HCT116 (cell line): Measurements from ENCODE around the gene CCND1. TPM values are rescaled to one million over a fixed set of nuclear protein-coding genes. Genes with fewer than 3 reads are reported as not detected.

Experiments
- ATAC-seq: fragments of 200-7000 bp; cut with Tn5 transposase; 2 replicates; pipeline ENCODE4 v1.9.1; 2020; ENCODE audit warnings: mild to moderate bottlenecking, moderate library complexity
- BruUV-seq: library from RNA; stranded (reverse); fragments of 400-500 nt; replicated peaks from 2 replicates; lab custom pipeline; 2021; lab: Mats Ljungman, UMichigan
- CTCF ChIA-PET: fragments of 300-600 bp; sonication (Branson Sonifier 250); formaldehyde crosslinking; loops from one replicate; lab custom pipeline; 2021; ENCODE audit warnings: antibody characterized with exemption; lab: Charles Lee
- POLR2A ChIA-PET: fragments of 300-600, 350-600 bp; sonication (Branson Sonifier 250); formaldehyde crosslinking; loops from one replicate; lab custom pipeline; 2021; ENCODE audit warnings: antibody characterized with exemption; lab: Charles Lee
- RAD21 ChIA-PET, 2 experiments: fragments of 300-600 bp; sonication (Branson Sonifier 250); formaldehyde crosslinking; loops; one replicate each; lab custom pipeline; 2023; ENCODE audit warnings: low total read pairs in 2 of 2; ENCODE audit not compliant: uncharacterized antibody in 2 of 2, unreplicated experiment in 2 of 2, low non-redundant PET in 1 of 2; lab: Charles Lee
- DNase-seq: peaks from one replicate; pipeline ENCODE4 v3.0.0-alpha.2; 2010; ENCODE audit warnings: low read depth, low spot score
- H2AFZ ChIP-seq: fragments of 200-600 bp; shearing (Covaris generic), sonication (generic); 2 replicates; pipeline ENCODE4 v1.6.1; 2017; ENCODE audit warnings: low read depth, mixed run types, mixed read lengths, antibody characterized with exemption, low read length; ENCODE audit not compliant: poor library complexity, severe bottlenecking
- H3K27ac ChIP-seq: 2 replicates; pipeline ENCODE4 v1.5.1; 2012; ENCODE audit warnings: low read depth, low read length
- H3K27me3 ChIP-seq: fragments of 200-600 bp; sonication (generic); 2 replicates; pipeline ENCODE4 v1.6.1; 2016; ENCODE audit warnings: mixed run types, low read length, mixed read lengths; ENCODE audit not compliant: insufficient read depth
- H3K36me3 ChIP-seq, 2 experiments: fragments of 200-500 bp in 1 of 2; fragments of 200-600 bp in 1 of 2; sonication (Bioruptor generic) in 1 of 2; sonication (generic) in 1 of 2; 2 replicates each; pipeline versions ENCODE4 v1.5.1 to v1.6.1; 2014 to 2016; ENCODE audit warnings: low read length in 2 of 2, inconsistent platforms in 1 of 2, mixed read lengths in 1 of 2, mixed run types in 1 of 2; ENCODE audit not compliant: insufficient read depth in 2 of 2, control insufficient read depth in 1 of 2
- H3K4me1 ChIP-seq, 2 experiments: fragments of 200-600 bp in 1 of 2; sonication (generic) in 1 of 2; 2 replicates each; pipeline versions ENCODE4 v1.5.1 to v1.6.1; 2012 to 2017; ENCODE audit warnings: low read length in 2 of 2, inconsistent platforms in 1 of 2, mild to moderate bottlenecking in 1 of 2, mixed read lengths in 1 of 2, mixed run types in 1 of 2, moderate library complexity in 1 of 2; ENCODE audit not compliant: insufficient read depth in 2 of 2, control insufficient read depth in 1 of 2
- H3K4me2 ChIP-seq: fragments of 200-600 bp; sonication (generic); 2 replicates; pipeline ENCODE4 v1.6.1; 2017; ENCODE audit warnings: mixed run types, low read length, mixed read lengths
- H3K4me3 ChIP-seq, 2 experiments: fragments of 200-600 bp in 1 of 2; sonication (generic) in 1 of 2; replicated peaks in 1 of 2; 2 replicates each; pipeline ENCODE4 v1.5.1; 2011 to 2016; ENCODE audit warnings: low read length in 2 of 2, control low read depth in 1 of 2, low read depth in 1 of 2, mild to moderate bottlenecking in 1 of 2, mixed read lengths in 1 of 2, mixed run types in 1 of 2
- H3K79me2 ChIP-seq: fragments of 200-600 bp; sonication (generic); 2 replicates; pipeline ENCODE4 v1.6.1; 2017; ENCODE audit warnings: mild to moderate bottlenecking, mixed run types, low read length, moderate library complexity, mixed read lengths; ENCODE audit not compliant: insufficient read depth
- H3K9ac ChIP-seq: fragments of 200-600 bp; sonication (generic); 2 replicates; pipeline ENCODE4 v1.6.1; 2016; ENCODE audit warnings: low read length, mixed read lengths
- H3K9me2 ChIP-seq: fragments of 200-600 bp; sonication (generic), shearing (Covaris generic); 2 replicates; pipeline ENCODE4 v1.6.1; 2017; ENCODE audit warnings: mixed run types, mild to moderate bottlenecking, moderate library complexity; ENCODE audit not compliant: insufficient read depth
- H3K9me3 ChIP-seq, 2 experiments: fragments of 200-500 bp in 1 of 2; fragments of 200-600 bp in 1 of 2; sonication (Bioruptor generic) in 1 of 2; sonication (generic) in 1 of 2; 2 replicates each; pipeline ENCODE4 v1.6.1; 2014 to 2017; ENCODE audit warnings: low read length in 2 of 2, mixed read lengths in 2 of 2, inconsistent platforms in 1 of 2, low read depth in 1 of 2, mild to moderate bottlenecking in 1 of 2, mixed run types in 1 of 2, moderate library complexity in 1 of 2; ENCODE audit not compliant: control insufficient read depth in 1 of 2, insufficient read depth in 1 of 2
- H4K20me1 ChIP-seq: fragments of 200-600 bp; sonication (generic), shearing (Covaris generic); 2 replicates; pipeline ENCODE4 v1.6.1; 2017; ENCODE audit warnings: mixed run types, mild to moderate bottlenecking, moderate library complexity; ENCODE audit not compliant: insufficient read depth
- CEBPB ChIP-seq: IDR thresholded peaks from 2 replicates; pipeline ENCODE4 v1.6.1; 2012; ENCODE audit warnings: low read depth
- ELF1 ChIP-seq: IDR thresholded peaks from 2 replicates; pipeline ENCODE4 v1.6.1; 2012; ENCODE audit warnings: low read depth, borderline replicate concordance
- EZH2phosphoT487 ChIP-seq: fragments of 200-600 bp; IDR thresholded peaks from 2 replicates; pipeline ENCODE4 v1.6.1; 2018; ENCODE audit warnings: antibody characterized with exemption, borderline replicate concordance
- JUND ChIP-seq: IDR thresholded peaks from 2 replicates; pipeline ENCODE4 v1.6.1; 2012
- POLR2A ChIP-seq: IDR thresholded peaks from 2 replicates; pipeline ENCODE4 v1.7.0; 2011; ENCODE audit warnings: borderline replicate concordance; ENCODE audit not compliant: insufficient read depth, insufficient read length; ENCODE audit errors: extremely low read depth
- YY1 ChIP-seq: IDR thresholded peaks from 2 replicates; pipeline ENCODE4 v1.6.1; 2011; ENCODE audit warnings: low read length, low read depth, moderate library complexity, mild to moderate bottlenecking; ENCODE audit not compliant: insufficient replicate concordance; ENCODE audit errors: extremely low read depth
- ZBTB33 ChIP-seq: IDR thresholded peaks from 2 replicates; pipeline ENCODE4 v1.6.1; 2011; ENCODE audit warnings: mild to moderate bottlenecking, low read length, moderate library complexity; ENCODE audit not compliant: insufficient replicate concordance; ENCODE audit errors: extremely low read depth
- ZNF274 ChIP-seq: fragments of 200-500 bp; sonication (Bioruptor generic); IDR thresholded peaks from 2 replicates; pipeline ENCODE4 v1.6.1; 2014; ENCODE audit warnings: mild to moderate bottlenecking, low read depth, low read length, inconsistent platforms
- intact Hi-C: fragments of 100-400 bp; cut with micrococcal nuclease; formaldehyde crosslinking; loops from 2 replicates; pipeline ENCODE4 v1.10.0; 2022
- total RNA-seq: library from RNA; stranded (reverse); gene quantifications from one replicate; pipeline ENCODE4 v1.2.1, GENCODE V29; 2021; ENCODE audit not compliant: unreplicated experiment

Gene CCND1
- total RNA-seq, 1 experiment from 2014 or later, result 601 TPM

GRCh38 chr11:69624293-69624692 is 16.7 kb upstream of the CCND1 start (continued):
- TF ChIP-seq ELF1, result no peak
- TF ChIP-seq ZNF274, result no peak
- no peak for TF ChIP-seq ZBTB33
- no peak for TF ChIP-seq POLR2A
- TF ChIP-seq CEBPB, result no peak

- Histone ChIP-seq H3K27ac (no peak overlapping the region), H3K27me3 (no peaks in the 10 kb centered on the region)
- CTCF ChIA-PET, result no interaction called here
- no peak for TF ChIP-seq YY1
- no peak for TF ChIP-seq EZH2phosphoT487
- TF ChIP-seq JUND, result no peak
- TF ChIP-seq, all 23 proteins: peak for 0
- Histone ChIP-seq H4K20me1 (no peaks in the 10 kb centered on the region), H3K9ac (no peak overlapping the region), H3K79me2 (no peaks in the 10 kb centered on the region), H2AFZ (no peak overlapping the region), H3K9me3 (no peaks in the 10 kb centered on the region), H3K9me2 (no peaks in the 10 kb centered on the region), H3K4me1 (no peaks in the 10 kb centered on the region), H3K36me3 (no peaks in the 10 kb centered on the region), H3K4me2 (no peak overlapping the region), H3K4me3 (no peak overlapping the region)
- ATAC-seq, result no peak
- intact Hi-C loops, result no loop called here
- BruUV-seq, result no TSS peak
- POLR2A ChIA-PET, result no interaction called here
- RAD21 ChIA-PET, result no interaction called here
- DNase-seq, result no peak
Observed at GRCh38 chr11:69625476-69625875, 15.5 kb upstream of the CCND1 start.
